Gastrocnemius medialis (tissue), 4 donors: ENCODE results near the gene HAGHL.

ENCODE experiments used
- CTCF ChIP-seq, 5 experiments: fragments of 450-650 bp in 3 of 5; fragments of 200-600 bp in 2 of 5; sonication (generic) in 2 of 5; IDR thresholded peaks in 4 of 5; conservative IDR thresholded peaks in 1 of 5; 1 replicate in 4 of 5; 2 replicates in 1 of 5; pipeline ENCODE4 v1.5.1; 2016 to 2019; ENCODE audit warnings: antibody characterized with exemption in 5 of 5, mild to moderate bottlenecking in 3 of 5, moderate library complexity in 3 of 5
- POLR2A ChIP-seq, 2 donors: fragments of 450-650 bp; IDR thresholded peaks; one replicate each; pipeline ENCODE4 v1.6.1; 2017; ENCODE audit warnings: antibody characterized with exemption in 2 of 2, mild to moderate bottlenecking in 2 of 2, moderate library complexity in 2 of 2

DNA sequence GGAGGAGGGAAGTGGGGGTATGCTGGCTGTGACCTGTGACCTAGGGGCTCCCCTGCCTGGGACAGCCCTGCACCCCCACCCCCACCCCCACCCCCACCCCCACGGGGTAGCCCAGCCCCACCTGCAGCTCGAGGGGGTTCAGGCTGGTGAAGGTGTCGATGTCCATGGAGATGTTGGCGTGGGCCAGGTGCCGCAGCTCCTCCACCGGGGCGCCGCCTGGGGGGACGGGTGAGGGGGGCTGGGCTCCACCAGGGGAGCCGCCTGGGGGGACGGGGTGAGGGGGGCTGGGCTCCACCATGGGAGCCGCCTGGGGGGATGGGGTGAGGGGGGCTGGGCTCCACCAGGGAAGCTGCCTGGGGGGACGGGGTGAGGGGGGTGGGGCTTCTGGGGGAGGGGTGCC is 43.5 kb downstream of the HAGHL start:
- TF ChIP-seq CTCF (IDR thresholded peaks at IDR 0.05 in 4 of 5, conservative IDR thresholded peaks at IDR 0.05 in 1 of 5) = no peak
- no peak for TF ChIP-seq POLR2A (IDR thresholded peaks at IDR 0.05)
